H9 (cell line): ENCODE data around the gene ARCN1. TPM values are rescaled to one million over a fixed set of nuclear protein-coding genes. Genes with fewer than 3 reads are reported as not detected.

Experiments used
- DNase-seq: peaks from one replicate; pipeline ENCODE4 v3.0.0-alpha.2; 2017
- H2AFZ ChIP-seq: one replicate; pipeline ENCODE4 v1.6.1; 2013; ENCODE audit warnings: mild to moderate bottlenecking, low read length, control low read depth, moderate library complexity
- H2AK5ac ChIP-seq: 2 replicates; pipeline ENCODE4 v1.6.1; 2013; ENCODE audit warnings: low read length, control low read depth, mixed read lengths; ENCODE audit not compliant: insufficient read length
- H2BK120ac ChIP-seq: one replicate; pipeline ENCODE4 v1.6.1; 2013; ENCODE audit warnings: low read depth, mild to moderate bottlenecking, low read length, control low read depth, inconsistent platforms; ENCODE audit not compliant: poor library complexity, severe bottlenecking
- H2BK12ac ChIP-seq: 2 replicates; pipeline ENCODE4 v1.6.1; 2013; ENCODE audit warnings: low read length, control low read depth, mixed read lengths, low read depth; ENCODE audit not compliant: insufficient read length
- H2BK15ac ChIP-seq: 2 replicates; pipeline ENCODE4 v1.6.1; 2013; ENCODE audit warnings: low read depth, low read length, control low read depth
- H2BK20ac ChIP-seq: one replicate; pipeline ENCODE4 v1.6.1; 2013; ENCODE audit warnings: low read depth, mild to moderate bottlenecking, low read length, control low read depth, inconsistent platforms; ENCODE audit not compliant: poor library complexity, severe bottlenecking
- H2BK5ac ChIP-seq: 2 replicates; pipeline ENCODE4 v1.6.1; 2013; ENCODE audit warnings: low read length, control low read depth, mixed read lengths; ENCODE audit not compliant: insufficient read length
- H3K14ac ChIP-seq: 2 replicates; pipeline ENCODE4 v1.6.1; 2013; ENCODE audit warnings: low read length, control low read depth; ENCODE audit not compliant: insufficient read depth
- H3K18ac ChIP-seq: 2 replicates; pipeline ENCODE4 v1.6.1; 2013; ENCODE audit warnings: low read depth, mild to moderate bottlenecking, mixed read lengths, low read length, control low read depth; ENCODE audit not compliant: insufficient read length
- H3K23ac ChIP-seq: 2 replicates; pipeline ENCODE4 v1.6.1; 2013; ENCODE audit warnings: low read length, control low read depth, mixed read lengths, low read depth; ENCODE audit not compliant: insufficient read length
- H3K23me2 ChIP-seq: 2 replicates; pipeline ENCODE4 v1.6.1; 2013; ENCODE audit warnings: low read depth, mild to moderate bottlenecking, mixed read lengths, low read length, control low read depth; ENCODE audit not compliant: insufficient read length, poor library complexity, severe bottlenecking
- H3K27ac ChIP-seq: 2 replicates; pipeline ENCODE4 v1.5.1; 2013; ENCODE audit warnings: low read length, control low read depth, mixed read lengths, low read depth; ENCODE audit not compliant: insufficient read length
- H3K27me3 ChIP-seq: 2 replicates; pipeline ENCODE4 v1.6.1; 2013; ENCODE audit warnings: low read length, control low read depth, inconsistent platforms; ENCODE audit not compliant: insufficient read depth
- H3K4ac ChIP-seq: 2 replicates; pipeline ENCODE4 v1.6.1; 2013; ENCODE audit warnings: low read depth, mild to moderate bottlenecking, control low read depth, inconsistent platforms, low read length, moderate library complexity
- H3K4me1 ChIP-seq: 2 replicates; pipeline ENCODE4 v1.6.1; 2013; ENCODE audit warnings: low read length, control low read depth, inconsistent platforms; ENCODE audit not compliant: insufficient read depth
- H3K4me2 ChIP-seq: 2 replicates; pipeline ENCODE4 v1.6.1; 2013; ENCODE audit warnings: low read length, control low read depth, mixed read lengths; ENCODE audit not compliant: insufficient read length, insufficient read depth
- H3K56ac ChIP-seq: 2 replicates; pipeline ENCODE4 v1.6.1; 2013; ENCODE audit warnings: low read depth, mild to moderate bottlenecking, mixed read lengths, low read length, control low read depth; ENCODE audit not compliant: insufficient read length
- H3K79me1 ChIP-seq: 2 replicates; pipeline ENCODE4 v1.6.1; 2013; ENCODE audit warnings: low read depth, mild to moderate bottlenecking, moderate library complexity, low read length, control low read depth, inconsistent platforms; ENCODE audit not compliant: insufficient read depth, poor library complexity, severe bottlenecking
- H3K79me2 ChIP-seq: 2 replicates; pipeline ENCODE4 v1.6.1; 2013; ENCODE audit warnings: low read length, control low read depth, inconsistent platforms; ENCODE audit not compliant: insufficient read depth
- H3K9ac ChIP-seq: 2 replicates; pipeline ENCODE4 v1.6.1; 2013; ENCODE audit warnings: low read length, control low read depth, mixed read lengths; ENCODE audit not compliant: insufficient read length; ENCODE audit errors: extremely low read depth
- H3K9me3 ChIP-seq: one replicate; pipeline ENCODE4 v1.6.1; 2013; ENCODE audit warnings: low read depth, low read length, inconsistent platforms; ENCODE audit not compliant: control insufficient read depth
- H3T11ph ChIP-seq: one replicate; pipeline ENCODE4 v1.6.1; 2013; ENCODE audit warnings: mild to moderate bottlenecking, low read length, control low read depth, inconsistent platforms
- H4K20me1 ChIP-seq: one replicate; pipeline ENCODE4 v1.6.1; 2013; ENCODE audit not compliant: control insufficient read depth, insufficient read length, insufficient read depth
- H4K5ac ChIP-seq: 2 replicates; pipeline ENCODE4 v1.6.1; 2013; ENCODE audit warnings: low read depth, mild to moderate bottlenecking, mixed read lengths, low read length, control low read depth; ENCODE audit not compliant: insufficient read length
- H4K8ac ChIP-seq: replicated peaks from 2 replicates; pipeline ENCODE4 v1.6.1; 2013; ENCODE audit warnings: low read length, control low read depth, mixed read lengths, low read depth; ENCODE audit not compliant: insufficient read length
- H4K91ac ChIP-seq: 2 replicates; pipeline ENCODE4 v1.6.1; 2013; ENCODE audit warnings: low read depth, mild to moderate bottlenecking, moderate library complexity, mixed read lengths, low read length, control low read depth; ENCODE audit not compliant: insufficient read length
- H3K27ac Mint-ChIP-seq, 3 experiments: 2 replicates in 2 of 3; 3 replicates in 1 of 3; pipeline ENCODE4 v1.8.0; 2020 to 2021; ENCODE audit warnings: mixed read lengths in 3 of 3, mild to moderate bottlenecking in 1 of 3, moderate library complexity in 1 of 3
- H3K27me3 Mint-ChIP-seq: 2 replicates; pipeline ENCODE4 v1.8.0; 2021; ENCODE audit warnings: low read depth, mild to moderate bottlenecking, moderate library complexity, mixed read lengths
- H3K36me3 Mint-ChIP-seq, 3 experiments: 2 replicates in 2 of 3; 3 replicates in 1 of 3; pipeline ENCODE4 v1.8.0; 2020 to 2021; ENCODE audit warnings: low read depth in 3 of 3, mixed read lengths in 3 of 3; ENCODE audit not compliant: insufficient read depth in 1 of 3
- H3K4me1 Mint-ChIP-seq, 2 experiments: 2 replicates each; pipeline ENCODE4 v1.8.0; 2020; ENCODE audit warnings: mixed read lengths in 2 of 2
- H3K4me3 Mint-ChIP-seq, 2 experiments: 2 replicates in 1 of 2; 3 replicates in 1 of 2; pipeline ENCODE4 v1.8.0; 2020 to 2021; ENCODE audit warnings: mild to moderate bottlenecking in 2 of 2, mixed read lengths in 2 of 2, moderate library complexity in 1 of 2
- H3K9me3 Mint-ChIP-seq, 2 experiments: 2 replicates in 1 of 2; 3 replicates in 1 of 2; pipeline ENCODE4 v1.8.0; 2020; ENCODE audit warnings: mild to moderate bottlenecking in 2 of 2, mixed read lengths in 2 of 2, moderate library complexity in 1 of 2
- WGBS: extraction: QIAGEN DNeasy Blood & Tissue Kit; methylation state at CpG from one replicate; pipeline ENCODE4 v1.1.7; 2013; ENCODE audit warnings: missing lambda C conversion rate, low lambda C conversion rate, mixed read lengths; ENCODE audit not compliant: insufficient read length; ENCODE audit errors: extremely low coverage; 5-methylcytosine and 5-hydroxymethylcytosine counted together
- total RNA-seq: library from RNA; stranded (reverse); gene quantifications from 2 replicates; pipeline ENCODE4 v1.2.1, GENCODE V29; 2021
- TF ChIP-seq, protein P1 (sequence below): fragments of 200-600 bp; sonication (generic); conservative IDR thresholded peaks from 3 replicates; pipeline ENCODE4 v1.8.0; 2021; ENCODE audit warnings: antibody characterized with exemption, mild to moderate bottlenecking

Gene ARCN1
- total RNA-seq, 1 experiment from 2014 or later: 152 TPM

DNA sequence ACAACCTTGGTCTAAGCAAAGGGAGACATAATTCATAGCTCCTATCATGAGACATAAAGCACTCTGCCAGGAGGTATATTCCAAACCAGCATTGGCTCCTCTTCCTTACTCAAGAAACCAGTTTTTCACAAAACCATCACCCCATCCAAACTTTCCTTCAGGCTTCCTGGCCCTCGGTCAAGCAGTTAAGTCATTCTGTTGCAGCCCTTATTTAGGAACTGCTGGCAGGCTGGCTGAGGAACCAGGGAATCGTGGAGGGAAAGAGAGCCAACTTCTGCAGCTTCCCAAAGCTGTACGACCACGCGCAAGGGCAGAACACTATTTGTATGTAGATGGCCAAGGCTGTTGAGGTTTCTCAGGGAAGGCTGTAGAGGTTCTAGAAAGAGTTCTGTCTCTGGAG lies 7.2 kb upstream of the ARCN1 start:
- Mint-ChIP-seq H3K4me3 (peak overlapping the region; percentile 40 to 70; a peak in 3 of 5 replicates), H3K27me3 (no peaks in the 10 kb centered on the region; the same call in none of the 2 replicates)

More for the DNA sequence above, 7.2 kb upstream of the ARCN1 start:
- Histone ChIP-seq H4K8ac (no peak overlapping the region), H2AK5ac (no peak overlapping the region), H2BK5ac (no peak overlapping the region), H2BK15ac (no peak overlapping the region), H2BK120ac (no peak overlapping the region), H3K27ac (no peak overlapping the region), H3K4me2 (peak overlapping the region; percentile 53), H3K4ac (no peak overlapping the region), H3K23ac (no peak overlapping the region), H3K14ac (no peak overlapping the region), H3K23me2 (no peaks in the 10 kb centered on the region), H3K9ac (no peak overlapping the region), H3K27me3 (no peaks in the 10 kb centered on the region), H3K56ac (no peak overlapping the region), H2AFZ (no peak overlapping the region), H4K5ac (no peak overlapping the region), H4K20me1 (no peaks in the 10 kb centered on the region), H2BK20ac (no peak overlapping the region), H3K4me1 (no peaks in the 10 kb centered on the region), H3K79me1 (no peaks in the 10 kb centered on the region), H4K91ac (no peak overlapping the region), H3K9me3 (no peaks in the 10 kb centered on the region), H2BK12ac (no peak overlapping the region), H3K79me2 (no peaks in the 10 kb centered on the region), H3T11ph (no peak overlapping the region), H3K18ac (no peak overlapping the region)
- Mint-ChIP-seq H3K4me1 (peaks cover 3 to 8% of the 10 kb centered on the region in 2 experiments; a peak in 3 of 4 replicates), H3K27ac (no peak overlapping the region; a peak in 1 of 7 replicates), H3K36me3 (no peaks in the 10 kb centered on the region; a peak in 1 of 7 replicates), H3K9me3 (no peaks in the 10 kb centered on the region; a peak in 2 of 5 replicates)
- WGBS: no CpG with 5 or more reads among the region's 5 CpGs
- no peak for DNase-seq
- TF ChIP-seq, protein P1, sequence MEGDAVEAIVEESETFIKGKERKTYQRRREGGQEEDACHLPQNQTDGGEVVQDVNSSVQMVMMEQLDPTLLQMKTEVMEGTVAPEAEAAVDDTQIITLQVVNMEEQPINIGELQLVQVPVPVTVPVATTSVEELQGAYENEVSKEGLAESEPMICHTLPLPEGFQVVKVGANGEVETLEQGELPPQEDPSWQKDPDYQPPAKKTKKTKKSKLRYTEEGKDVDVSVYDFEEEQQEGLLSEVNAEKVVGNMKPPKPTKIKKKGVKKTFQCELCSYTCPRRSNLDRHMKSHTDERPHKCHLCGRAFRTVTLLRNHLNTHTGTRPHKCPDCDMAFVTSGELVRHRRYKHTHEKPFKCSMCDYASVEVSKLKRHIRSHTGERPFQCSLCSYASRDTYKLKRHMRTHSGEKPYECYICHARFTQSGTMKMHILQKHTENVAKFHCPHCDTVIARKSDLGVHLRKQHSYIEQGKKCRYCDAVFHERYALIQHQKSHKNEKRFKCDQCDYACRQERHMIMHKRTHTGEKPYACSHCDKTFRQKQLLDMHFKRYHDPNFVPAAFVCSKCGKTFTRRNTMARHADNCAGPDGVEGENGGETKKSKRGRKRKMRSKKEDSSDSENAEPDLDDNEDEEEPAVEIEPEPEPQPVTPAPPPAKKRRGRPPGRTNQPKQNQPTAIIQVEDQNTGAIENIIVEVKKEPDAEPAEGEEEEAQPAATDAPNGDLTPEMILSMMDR: no peak
